ENCODE measurements around the gene LRP2. TPM values are rescaled to one million over a fixed set of nuclear protein-coding genes. Genes with fewer than 3 reads are reported as not detected.

LRP2 gene
- total RNA-seq, 4 donors from 2014 or later, result not detected

DNA sequence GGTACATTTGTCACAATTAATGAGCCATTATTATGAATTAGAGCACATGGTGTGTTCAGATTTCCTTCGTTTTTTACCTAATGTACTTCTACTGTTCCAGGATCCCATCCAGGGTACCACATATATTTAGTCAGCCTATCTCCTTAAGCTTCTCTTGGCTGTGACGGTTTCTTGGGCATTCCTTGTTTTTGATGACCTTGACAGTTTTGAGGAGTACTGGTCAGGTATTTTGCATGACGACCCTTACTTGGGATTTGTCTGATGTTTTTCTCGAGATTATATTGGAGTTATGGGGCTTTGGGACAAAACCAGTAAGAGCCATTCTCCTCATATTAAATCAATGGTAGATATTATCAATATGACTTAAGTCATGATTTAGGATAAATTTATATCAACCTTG, 10.2 kb upstream of the LRP2 start:
- H3K9me3 ChIP-seq, result peaks cover 0 to 5% (median 0%) of the 10 kb centered on the region in 3 donors
- H3K4me1 ChIP-seq, result no peaks in the 10 kb centered on the region
- TF ChIP-seq POLR2A (IDR thresholded peaks at IDR 0.05) (no peak), EP300 (IDR thresholded peaks at IDR 0.05) (no peak)
- TF ChIP-seq, protein P1, sequence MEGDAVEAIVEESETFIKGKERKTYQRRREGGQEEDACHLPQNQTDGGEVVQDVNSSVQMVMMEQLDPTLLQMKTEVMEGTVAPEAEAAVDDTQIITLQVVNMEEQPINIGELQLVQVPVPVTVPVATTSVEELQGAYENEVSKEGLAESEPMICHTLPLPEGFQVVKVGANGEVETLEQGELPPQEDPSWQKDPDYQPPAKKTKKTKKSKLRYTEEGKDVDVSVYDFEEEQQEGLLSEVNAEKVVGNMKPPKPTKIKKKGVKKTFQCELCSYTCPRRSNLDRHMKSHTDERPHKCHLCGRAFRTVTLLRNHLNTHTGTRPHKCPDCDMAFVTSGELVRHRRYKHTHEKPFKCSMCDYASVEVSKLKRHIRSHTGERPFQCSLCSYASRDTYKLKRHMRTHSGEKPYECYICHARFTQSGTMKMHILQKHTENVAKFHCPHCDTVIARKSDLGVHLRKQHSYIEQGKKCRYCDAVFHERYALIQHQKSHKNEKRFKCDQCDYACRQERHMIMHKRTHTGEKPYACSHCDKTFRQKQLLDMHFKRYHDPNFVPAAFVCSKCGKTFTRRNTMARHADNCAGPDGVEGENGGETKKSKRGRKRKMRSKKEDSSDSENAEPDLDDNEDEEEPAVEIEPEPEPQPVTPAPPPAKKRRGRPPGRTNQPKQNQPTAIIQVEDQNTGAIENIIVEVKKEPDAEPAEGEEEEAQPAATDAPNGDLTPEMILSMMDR (IDR thresholded peaks at IDR 0.05), result no peak
- no peak overlapping the region for H3K27ac ChIP-seq
- H3K4me3 ChIP-seq, result no peak overlapping the region
- H3K36me3 ChIP-seq, result no peaks in the 10 kb centered on the region
- no peak for ATAC-seq
- H3K27me3 ChIP-seq, result peaks cover 3% of the 10 kb centered on the region
- WGBS, 2 donors (ENCODE audit: low coverage in 1 of 2), result 53 to 78% methylated on average over 3 to 4 of the region's 4 CpGs

DNA sequence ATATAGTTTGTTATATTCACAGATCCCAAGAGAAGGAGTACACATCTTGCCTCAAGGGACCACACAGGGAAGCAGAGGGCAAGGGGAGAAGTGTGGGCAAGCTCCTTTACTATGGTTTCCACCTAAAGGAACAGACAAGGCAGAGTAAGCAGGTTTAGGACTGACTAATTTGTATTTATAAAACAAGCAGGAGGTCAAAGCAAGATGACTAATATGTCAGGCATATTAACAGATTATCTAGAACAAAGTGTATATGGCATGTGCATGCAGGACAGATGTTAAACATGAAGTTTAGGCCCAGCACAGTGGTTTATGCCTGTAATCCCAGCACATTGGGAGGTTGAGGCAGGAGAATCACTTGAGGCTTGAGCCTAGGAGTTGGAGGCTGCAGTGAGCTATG, 3.7 kb upstream of the LRP2 start:
- Histone ChIP-seq H3K4me1 (peaks cover 5 to 41% (median 31%) of the 10 kb centered on the region in 3 donors), H3K27ac (no peak overlapping the region), H3K36me3 (no peaks in the 10 kb centered on the region), H3K4me3 (no peak overlapping the region), H3K27me3 (peaks cover 30% of the 10 kb centered on the region), H3K9me3 (peaks cover 0 to 5% (median 0%) of the 10 kb centered on the region in 3 donors)
- no peak for ATAC-seq
- no peak for TF ChIP-seq POLR2AphosphoS5 (IDR thresholded peaks at IDR 0.05)
- no peak for TF ChIP-seq EP300 (IDR thresholded peaks at IDR 0.05)
- no peak for TF ChIP-seq POLR2A (IDR thresholded peaks at IDR 0.05)
- TF ChIP-seq, protein P1 (IDR thresholded peaks at IDR 0.05), result no peak

DNA sequence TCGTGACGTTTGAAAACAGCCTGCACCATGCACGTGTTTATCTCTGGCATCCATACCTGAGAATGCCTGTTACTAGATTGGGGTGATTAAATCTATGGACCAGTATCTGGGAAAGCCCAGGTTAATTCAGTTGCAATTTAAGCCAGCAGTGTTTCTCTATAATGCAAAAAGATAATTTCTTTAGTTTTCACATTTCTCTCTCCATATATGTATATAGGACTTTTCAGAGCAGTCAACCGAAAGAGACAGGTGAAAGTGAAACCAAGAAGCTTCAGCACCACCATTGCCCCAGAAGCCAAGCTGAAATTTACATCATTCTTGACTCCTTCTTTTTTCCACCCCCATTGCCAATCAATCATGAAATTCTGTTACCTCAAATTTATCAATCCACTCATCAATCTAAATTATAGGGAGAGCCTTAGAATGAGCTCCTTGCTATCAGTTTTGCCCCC, 2.7 kb upstream of the LRP2 start:
- no peak for ATAC-seq
- WGBS, 2 donors (ENCODE audit: low coverage in 1 of 2), result 14 to 26% methylated on average over 4 of the region's 4 CpGs
- TF ChIP-seq EP300 (IDR thresholded peaks at IDR 0.05) (no peak), POLR2A (IDR thresholded peaks at IDR 0.05) (no peak), POLR2AphosphoS5 (IDR thresholded peaks at IDR 0.05) (no peak)
- TF ChIP-seq, protein P1 (IDR thresholded peaks at IDR 0.05), result no peak

DNA sequence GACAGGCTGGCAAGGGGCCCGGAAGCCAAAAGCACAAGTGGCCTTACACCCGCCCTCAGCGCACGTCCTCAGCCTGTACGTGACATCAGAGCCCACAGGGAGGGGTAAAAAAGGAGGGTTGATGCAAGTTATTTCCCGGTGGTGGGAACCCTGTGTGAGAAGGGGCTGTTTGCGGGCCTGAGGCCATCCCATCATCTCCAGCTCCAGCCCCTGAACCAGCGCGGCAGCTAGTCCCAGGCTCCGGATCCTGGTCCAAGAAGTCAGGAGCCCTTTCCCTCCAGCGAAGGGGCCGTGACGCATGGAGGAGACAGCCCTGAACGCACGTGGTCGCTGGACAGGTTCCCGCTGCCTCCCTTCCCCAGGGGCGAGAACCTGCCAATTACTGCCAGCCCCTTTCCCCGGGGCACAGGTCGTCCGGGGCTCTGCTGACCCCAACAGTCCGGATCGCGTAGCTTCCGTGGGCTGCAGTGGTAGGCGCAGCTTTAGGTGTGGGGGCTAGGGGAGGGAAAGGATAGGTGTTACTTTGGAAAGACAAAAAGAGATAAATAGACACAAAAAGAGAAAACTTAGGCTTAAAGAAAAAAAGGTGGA, 1.3 kb upstream of the LRP2 start:
- ATAC-seq, result peak; percentile 17
- Histone ChIP-seq H3K9me3 (peaks cover 0 to under 1% (median 0%) of the 10 kb centered on the region in 3 donors), H3K27me3 (peaks cover 43% of the 10 kb centered on the region), H3K27ac (no peak overlapping the region), H3K4me1 (peaks cover 5 to 46% (median 31%) of the 10 kb centered on the region in 3 donors), H3K36me3 (no peaks in the 10 kb centered on the region), H3K4me3 (peak overlapping the region; percentile 29 to 58)
- 0 to 10% methylated on average over 1 to 2 of the region's 26 CpGs for WGBS, 2 donors (ENCODE audit: low coverage in 1 of 2)
- TF ChIP-seq POLR2AphosphoS5 (IDR thresholded peaks at IDR 0.05) (no peak), POLR2A (IDR thresholded peaks at IDR 0.05) (no peak), EP300 (IDR thresholded peaks at IDR 0.05) (no peak)
- TF ChIP-seq, protein P1 (IDR thresholded peaks at IDR 0.05), result no peak

More for the DNA sequence above, 2.7 kb upstream of the LRP2 start:
- Histone ChIP-seq H3K4me1 (peaks cover 5 to 46% (median 31%) of the 10 kb centered on the region in 3 donors), H3K27me3 (peaks cover 37% of the 10 kb centered on the region), H3K36me3 (no peaks in the 10 kb centered on the region), H3K27ac (no peak overlapping the region), H3K9me3 (peaks cover 0 to 5% (median 0%) of the 10 kb centered on the region in 3 donors), H3K4me3 (peak overlapping the region; percentile 29 to 58)

DNA sequence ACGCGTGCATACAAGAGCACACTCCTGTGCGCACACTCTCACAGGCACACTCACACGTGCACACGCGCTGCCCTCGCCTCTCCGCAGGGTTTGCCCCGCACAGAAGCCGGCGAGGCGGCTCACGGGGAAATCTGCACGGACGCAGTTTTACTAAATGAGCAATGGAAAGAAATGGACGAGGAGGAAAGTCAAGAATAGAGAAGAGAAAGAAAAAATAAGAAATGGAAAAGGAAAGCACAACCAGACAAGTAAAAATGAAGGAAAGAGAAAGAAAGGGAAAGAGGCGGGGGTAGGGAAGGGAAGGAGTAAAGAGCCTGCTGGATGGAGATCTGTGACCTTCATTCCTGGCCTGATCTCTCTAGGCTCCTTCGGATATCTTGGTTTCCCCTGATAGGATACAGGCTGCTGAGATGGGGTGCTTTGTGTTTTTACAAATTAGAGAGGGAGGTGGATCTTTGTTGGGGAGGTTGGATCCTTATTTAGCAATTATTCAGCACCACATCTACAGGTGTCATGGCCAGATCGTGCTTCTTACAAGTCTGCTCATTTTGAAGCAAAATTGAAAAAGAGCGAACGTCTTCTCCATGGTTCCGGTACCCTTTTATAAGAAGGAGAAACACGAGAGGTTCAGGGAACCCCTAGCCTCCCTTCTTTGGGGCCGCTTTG, 693 bp upstream of the LRP2 start:
- Histone ChIP-seq H3K27me3 (peaks cover 49% of the 10 kb centered on the region), H3K9me3 (no peaks in the 10 kb centered on the region), H3K4me3 (peak overlapping the region; percentile 6 to 58), H3K27ac (no peak overlapping the region), H3K4me1 (peaks cover 5 to 46% (median 31%) of the 10 kb centered on the region in 3 donors), H3K36me3 (no peaks in the 10 kb centered on the region)
- TF ChIP-seq, protein P1 (IDR thresholded peaks at IDR 0.05), result no peak
- TF ChIP-seq POLR2AphosphoS5 (IDR thresholded peaks at IDR 0.05), result no peak
- TF ChIP-seq POLR2A (IDR thresholded peaks at IDR 0.05), result no peak
- TF ChIP-seq EP300 (IDR thresholded peaks at IDR 0.05), result no peak
- no peak for ATAC-seq
- 3% methylated on average over 8 to 11 of the region's 24 CpGs for WGBS, 2 donors (ENCODE audit: low coverage in 1 of 2)

Data from gastroesophageal sphincter (tissue), 4 donors.